ENCODE results near the gene MTHFD1L.

Gene MTHFD1L

GRCh38 chr6:150866991-150867501 is 1.5 kb downstream of the MTHFD1L start:
- Histone ChIP-seq H3K79me2 (ENCODE audit: insufficient read depth, low read length) (peaks cover 59% of the 10 kb centered on the region), H2AFZ (ENCODE audit: low read depth, low read length, severe bottlenecking) (no peak overlapping the region), H3K9ac (ENCODE audit: low read length) (peak overlapping the region; percentile 98), H3K27me3 (ENCODE audit: low read length) (no peaks in the 10 kb centered on the region), H4K20me1 (ENCODE audit: low read depth, low read length) (peaks cover 5% of the 10 kb centered on the region; the same call in 1 of the 2 replicates), H3K9me2 (replicated peaks; ENCODE audit: insufficient read depth, low read length) (no peaks in the 10 kb centered on the region), H3K36me3 (ENCODE audit: low read length) (no peaks in the 10 kb centered on the region), H3K4me2 (ENCODE audit: low read depth, low read length, poor library complexity, severe bottlenecking) (peak overlapping the region; percentile 81), H3F3A (ENCODE audit: insufficient read depth) (no peaks in the 10 kb centered on the region), H3K9me3 (ENCODE audit: insufficient read depth, low read length) (no peaks in the 10 kb centered on the region), H3K27ac (ENCODE audit: low read depth, low read length) (peak overlapping the region; percentile 74), H3K4me3 (ENCODE audit: insufficient read depth, low read length, poor library complexity, severe bottlenecking) (peak overlapping the region; percentile 96)
- TF ChIP-seq CTCF (IDR thresholded peaks at IDR 0.05; ENCODE audit: insufficient read depth, low read length, poor library complexity, severe bottlenecking) (no peak), EZH2phosphoT487 (conservative IDR thresholded peaks at IDR 0.05; ENCODE audit: low read length) (no peak)

GRCh38 chr6:150868759-150869158 is 3.3 kb downstream of the MTHFD1L start:
- peaks cover 5% of the 10 kb centered on the region; the same call in 1 of the 2 replicates for H4K20me1 ChIP-seq (ENCODE audit: low read depth, low read length)

GRCh38 chr6:150874179-150874578 is 8.7 kb downstream of the MTHFD1L start:
- Histone ChIP-seq H3F3A (ENCODE audit: insufficient read depth) (no peaks in the 10 kb centered on the region), H4K20me1 (ENCODE audit: low read depth, low read length) (peaks cover 19% of the 10 kb centered on the region; the same call in 1 of the 2 replicates), H3K36me3 (ENCODE audit: low read length) (peaks cover 12% of the 10 kb centered on the region; the same call in 1 of the 2 replicates), H3K27ac (ENCODE audit: low read depth, low read length) (no peak overlapping the region), H3K4me3 (ENCODE audit: insufficient read depth, low read length, poor library complexity, severe bottlenecking) (no peak overlapping the region), H3K79me2 (ENCODE audit: insufficient read depth, low read length) (peaks cover 85% of the 10 kb centered on the region), H3K9me2 (replicated peaks; ENCODE audit: insufficient read depth, low read length) (no peaks in the 10 kb centered on the region), H2AFZ (ENCODE audit: low read depth, low read length, severe bottlenecking) (no peak overlapping the region), H3K4me2 (ENCODE audit: low read depth, low read length, poor library complexity, severe bottlenecking) (no peak overlapping the region), H3K9ac (ENCODE audit: low read length) (no peak overlapping the region), H3K9me3 (ENCODE audit: insufficient read depth, low read length) (no peaks in the 10 kb centered on the region), H3K27me3 (ENCODE audit: low read length) (no peaks in the 10 kb centered on the region)
- TF ChIP-seq CTCF (IDR thresholded peaks at IDR 0.05; ENCODE audit: insufficient read depth, low read length, poor library complexity, severe bottlenecking) = no peak
- no peak for TF ChIP-seq EZH2phosphoT487 (conservative IDR thresholded peaks at IDR 0.05; ENCODE audit: low read length)

More at GRCh38 chr6:150868759-150869158, 3.3 kb downstream of the MTHFD1L start:
- no peaks in the 10 kb centered on the region for H3K27me3 ChIP-seq (ENCODE audit: low read length)
- no peaks in the 10 kb centered on the region for H3K9me2 ChIP-seq (replicated peaks; ENCODE audit: insufficient read depth, low read length)
- no peak overlapping the region for H3K9ac ChIP-seq (ENCODE audit: low read length)
- H3K36me3 ChIP-seq (ENCODE audit: low read length) = no peaks in the 10 kb centered on the region
- no peaks in the 10 kb centered on the region for H3K9me3 ChIP-seq (ENCODE audit: insufficient read depth, low read length)
- H3K4me3 ChIP-seq (ENCODE audit: insufficient read depth, low read length, poor library complexity, severe bottlenecking) = no peak overlapping the region
- no peak overlapping the region for H3K4me2 ChIP-seq (ENCODE audit: low read depth, low read length, poor library complexity, severe bottlenecking)
- TF ChIP-seq EZH2phosphoT487 (conservative IDR thresholded peaks at IDR 0.05; ENCODE audit: low read length) = no peak
- TF ChIP-seq CTCF (IDR thresholded peaks at IDR 0.05; ENCODE audit: insufficient read depth, low read length, poor library complexity, severe bottlenecking) = no peak
- no peaks in the 10 kb centered on the region for H3F3A ChIP-seq (ENCODE audit: insufficient read depth)
- peaks cover 76% of the 10 kb centered on the region for H3K79me2 ChIP-seq (ENCODE audit: insufficient read depth, low read length)
- H3K27ac ChIP-seq (ENCODE audit: low read depth, low read length) = no peak overlapping the region
- no peak overlapping the region for H2AFZ ChIP-seq (ENCODE audit: low read depth, low read length, severe bottlenecking)

Data from SU-DHL-6 (cell line).